Type B pancreatic cell (in vitro differentiated cells): Measurements from ENCODE around the gene ZFR. TPM values are rescaled to one million over a fixed set of nuclear protein-coding genes. Genes with fewer than 3 reads are reported as not detected.
A peak's percentile ranks its signal among the peaks of the same experiment; 100 is the strongest.

ENCODE experiments used
- DNase-seq: peaks from one replicate; pipeline ENCODE4 v3.0.0; 2021; ENCODE audit warnings: mixed read lengths; ENCODE audit not compliant: unreplicated experiment; ENCODE audit errors: extremely low spot score
- H3K27ac Mint-ChIP-seq: 2 replicates; pipeline ENCODE4 v1.8.0; 2021; ENCODE audit warnings: mild to moderate bottlenecking, mixed read lengths
- H3K27me3 Mint-ChIP-seq: 2 replicates; pipeline ENCODE4 v1.8.0; 2021; ENCODE audit warnings: mixed read lengths
- H3K36me3 Mint-ChIP-seq: 2 replicates; pipeline ENCODE4 v1.8.0; 2021; ENCODE audit warnings: mixed read lengths
- H3K4me1 Mint-ChIP-seq: one replicate; pipeline ENCODE4 v1.8.0; 2021; ENCODE audit warnings: mixed read lengths; ENCODE audit not compliant: unreplicated experiment
- H3K4me3 Mint-ChIP-seq: 2 replicates; pipeline ENCODE4 v1.8.0; 2021; ENCODE audit warnings: mild to moderate bottlenecking, mixed read lengths
- H3K9me3 Mint-ChIP-seq: 2 replicates; pipeline ENCODE4 v1.8.0; 2021; ENCODE audit warnings: mixed read lengths
- long read RNA-seq: library from polyadenylated mRNA; unstranded; transcript quantifications from one replicate; pipeline ENCODE4 v2.0.0, GENCODE V29; 2020
- total RNA-seq: library from RNA; stranded (reverse); gene quantifications from 2 replicates; pipeline ENCODE4 v1.2.1, GENCODE V29; 2021; ENCODE audit warnings: low replicate concordance
- TF ChIP-seq, protein P1 (sequence below): fragments of 200-600 bp; sonication (generic); conservative IDR thresholded peaks from 2 replicates; pipeline ENCODE4 v1.5.0; 2021; ENCODE audit warnings: antibody characterized with exemption, mild to moderate bottlenecking

ZFR gene
- total RNA-seq, result 56.7 and 67.1 TPM in 2 replicates
- long read RNA-seq, full-length matches to known transcripts, result 16 of 83 reads
- long read RNA-seq, partial matches to known transcripts, result 56 of 83 reads
- long read RNA-seq, other reads (novel, unspliced or antisense), result 11 of 83 reads

DNA sequence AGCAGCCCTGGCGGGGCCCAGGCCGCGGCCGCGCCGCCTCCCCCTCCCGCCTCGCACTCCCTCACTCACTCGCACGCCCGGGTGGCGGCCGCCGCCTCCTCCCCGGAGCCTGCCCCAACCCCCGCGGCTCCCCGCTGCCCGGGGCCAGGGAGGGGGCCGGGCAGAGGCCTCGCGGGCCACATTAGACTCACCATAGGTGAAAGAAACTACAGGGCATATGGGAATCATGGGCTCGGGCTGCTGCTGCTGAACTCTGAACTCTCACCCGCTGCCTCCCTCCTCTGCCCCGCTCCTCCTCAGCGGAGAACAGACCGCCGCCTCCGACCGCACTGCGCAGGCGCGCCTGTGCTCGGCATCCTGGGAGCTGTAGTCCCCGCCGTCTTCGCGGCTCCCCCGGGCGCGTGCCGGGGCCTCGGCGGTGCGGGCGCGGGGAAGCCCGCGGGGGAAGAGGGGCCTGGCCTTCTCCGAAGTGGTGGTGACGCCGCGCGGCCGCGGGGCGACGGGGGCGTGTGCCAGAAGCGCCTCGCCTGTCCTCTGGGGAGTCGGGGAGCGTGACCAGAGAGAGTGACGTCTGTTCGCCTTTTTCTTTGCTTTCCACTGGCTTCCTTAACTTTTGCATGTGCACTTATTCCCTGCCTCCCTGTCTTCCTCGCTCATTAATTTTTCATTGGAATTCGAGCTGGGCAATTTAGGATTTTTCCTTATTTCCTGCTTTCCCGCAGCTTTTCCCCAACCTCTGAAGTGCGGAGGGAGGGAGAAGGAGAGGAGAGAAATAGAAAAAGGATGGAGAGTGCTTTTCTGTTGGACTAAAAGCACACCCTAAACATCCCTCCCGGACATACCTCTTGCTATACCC lies at the start of gene ZFR:
ZFR (minus strand) TSS at position 310 of the 856 bp plus-strand sequence; CDS start at position 228, 82 bp downstream.
- Mint-ChIP-seq H3K27me3 (peaks cover 13% of the 10 kb centered on the region), H3K27ac (peak within 1 kb of the TSS; percentile 94), H3K4me1 (peaks cover 30% of the 10 kb centered on the region), H3K36me3 (peaks cover 11% of the 10 kb centered on the region), H3K9me3 (no peaks in the 10 kb centered on the region), H3K4me3 (peak within 1 kb of the TSS; percentile 95)
- DNase-seq, result peak; percentile 95
- TF ChIP-seq, protein P1, sequence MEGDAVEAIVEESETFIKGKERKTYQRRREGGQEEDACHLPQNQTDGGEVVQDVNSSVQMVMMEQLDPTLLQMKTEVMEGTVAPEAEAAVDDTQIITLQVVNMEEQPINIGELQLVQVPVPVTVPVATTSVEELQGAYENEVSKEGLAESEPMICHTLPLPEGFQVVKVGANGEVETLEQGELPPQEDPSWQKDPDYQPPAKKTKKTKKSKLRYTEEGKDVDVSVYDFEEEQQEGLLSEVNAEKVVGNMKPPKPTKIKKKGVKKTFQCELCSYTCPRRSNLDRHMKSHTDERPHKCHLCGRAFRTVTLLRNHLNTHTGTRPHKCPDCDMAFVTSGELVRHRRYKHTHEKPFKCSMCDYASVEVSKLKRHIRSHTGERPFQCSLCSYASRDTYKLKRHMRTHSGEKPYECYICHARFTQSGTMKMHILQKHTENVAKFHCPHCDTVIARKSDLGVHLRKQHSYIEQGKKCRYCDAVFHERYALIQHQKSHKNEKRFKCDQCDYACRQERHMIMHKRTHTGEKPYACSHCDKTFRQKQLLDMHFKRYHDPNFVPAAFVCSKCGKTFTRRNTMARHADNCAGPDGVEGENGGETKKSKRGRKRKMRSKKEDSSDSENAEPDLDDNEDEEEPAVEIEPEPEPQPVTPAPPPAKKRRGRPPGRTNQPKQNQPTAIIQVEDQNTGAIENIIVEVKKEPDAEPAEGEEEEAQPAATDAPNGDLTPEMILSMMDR, result no peak

DNA sequence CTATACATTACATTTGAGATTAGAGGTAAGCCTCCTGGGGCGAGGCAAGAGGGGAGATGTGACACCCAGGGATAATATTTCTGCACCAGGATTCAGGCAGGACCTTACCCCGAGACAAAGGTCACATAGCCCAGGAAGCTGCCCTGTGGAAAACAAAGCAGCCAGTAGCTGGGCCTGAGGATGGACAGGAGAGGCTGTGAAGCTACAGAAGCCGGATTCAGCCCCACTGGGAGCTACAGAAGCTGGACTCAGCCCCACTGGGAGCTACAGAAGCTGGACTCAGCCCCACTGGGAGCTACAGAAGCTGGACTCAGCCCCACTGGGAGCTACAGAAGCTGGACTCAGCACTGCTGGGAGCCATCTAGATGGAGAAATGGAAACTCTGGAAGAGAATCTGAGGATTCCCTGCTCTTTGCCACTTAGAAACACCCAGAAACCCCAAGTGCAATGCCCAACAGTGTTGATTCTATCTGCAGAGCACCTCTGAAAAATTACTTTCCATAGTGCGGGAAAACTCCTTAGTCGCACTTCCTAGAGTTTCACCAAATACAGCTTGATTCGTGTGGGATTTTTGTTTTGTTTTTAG lies 46.5 kb upstream of the ZFR start:
- no peak overlapping the region for H3K27ac Mint-ChIP-seq

DNA sequence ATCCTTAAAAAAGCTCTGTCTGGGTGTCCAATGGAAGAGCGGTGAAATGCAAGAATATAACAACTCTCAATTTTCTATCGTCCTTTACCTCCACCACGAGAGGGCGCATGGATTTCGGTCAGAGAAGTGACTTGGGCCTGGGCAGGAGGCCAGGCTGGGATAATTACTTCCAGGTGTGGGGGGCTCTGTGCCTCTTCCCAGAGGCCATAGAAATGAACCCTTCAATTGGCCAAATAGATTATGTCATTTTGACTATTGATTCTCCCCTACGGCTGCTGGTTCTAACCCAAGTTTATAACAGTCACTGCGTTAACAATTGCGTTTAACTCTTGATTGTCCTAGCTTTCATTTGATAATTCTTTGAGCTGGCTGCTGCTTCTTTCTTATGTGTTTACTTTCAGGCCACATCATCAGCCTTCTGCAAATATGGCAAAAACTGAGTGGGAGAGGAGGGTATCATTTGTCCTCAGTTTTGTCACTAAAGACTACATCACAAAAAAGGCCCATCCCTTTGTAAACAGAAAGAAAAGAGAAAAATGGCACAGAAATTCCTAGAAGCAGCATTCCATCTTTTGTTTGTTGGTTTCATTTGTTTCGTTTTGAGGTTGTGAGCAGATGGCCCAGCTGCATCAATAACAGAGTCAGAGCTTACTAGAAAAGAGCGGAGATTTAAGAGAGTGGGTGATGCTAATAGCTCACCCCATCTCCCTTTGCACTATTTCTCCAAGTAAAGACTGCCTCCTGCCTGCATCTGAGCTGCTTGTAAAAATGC lies 45.4 kb upstream of the ZFR start:
- peak overlapping the region; percentile 88 for H3K27ac Mint-ChIP-seq

More for the DNA sequence above, 46.5 kb upstream of the ZFR start:
- Mint-ChIP-seq H3K4me3 (no peak overlapping the region), H3K4me1 (peaks cover 16% of the 10 kb centered on the region), H3K9me3 (no peaks in the 10 kb centered on the region), H3K36me3 (no peaks in the 10 kb centered on the region), H3K27me3 (peaks cover 3% of the 10 kb centered on the region)
- TF ChIP-seq, protein P1, result no peak
- DNase-seq, result no peak

DNA sequence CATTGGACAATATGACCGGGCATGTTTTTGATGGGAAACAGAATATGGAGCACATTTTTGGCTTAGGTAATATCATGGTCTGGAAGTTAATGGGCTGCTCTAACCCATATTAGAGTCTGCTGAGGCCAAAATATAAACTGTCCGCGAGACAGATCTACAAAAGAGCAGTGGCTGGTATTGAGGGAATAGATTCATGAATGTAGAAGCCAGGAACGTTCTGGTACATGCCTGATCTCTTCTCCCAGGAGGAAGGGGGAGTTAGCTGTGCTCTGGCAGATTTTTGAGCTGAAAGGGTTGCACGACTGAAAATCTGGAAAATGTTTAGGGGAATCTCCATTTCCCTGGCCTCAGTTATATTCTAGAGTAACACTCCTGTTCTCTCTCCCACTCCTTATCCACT lies 42.9 kb upstream of the ZFR start:
- no peak overlapping the region for H3K4me3 Mint-ChIP-seq
- no peak overlapping the region for H3K27ac Mint-ChIP-seq
- H3K4me1 Mint-ChIP-seq, result peaks cover 14% of the 10 kb centered on the region

More for the DNA sequence above, 45.4 kb upstream of the ZFR start:
- peaks cover 14% of the 10 kb centered on the region for H3K4me1 Mint-ChIP-seq
- peak; percentile 84 for DNase-seq
- H3K27me3 Mint-ChIP-seq, result peaks cover 3% of the 10 kb centered on the region
- TF ChIP-seq, protein P1, result peak; percentile 87
- no peaks in the 10 kb centered on the region for H3K9me3 Mint-ChIP-seq
- peak overlapping the region; percentile 64 for H3K4me3 Mint-ChIP-seq
- no peaks in the 10 kb centered on the region for H3K36me3 Mint-ChIP-seq

DNA sequence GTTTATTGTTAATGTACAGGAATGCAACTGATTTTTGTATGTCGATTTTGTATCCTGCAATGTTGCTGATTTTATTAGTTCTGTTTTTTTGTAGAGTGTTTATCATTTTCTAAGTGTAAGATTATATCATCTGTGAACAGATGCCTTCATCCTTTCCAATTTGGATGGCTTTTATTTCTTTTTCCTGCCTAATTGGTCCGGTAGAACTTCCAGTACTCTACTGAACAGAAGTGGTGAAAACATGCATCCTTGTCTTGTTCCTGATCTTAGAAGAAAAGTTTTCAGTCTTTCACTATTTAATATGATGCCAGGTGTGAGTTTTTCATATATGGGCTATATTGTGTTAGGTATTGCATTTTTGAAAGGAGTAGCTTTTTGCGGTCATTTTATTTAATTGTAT lies 42.5 kb upstream of the ZFR start:
- no peak overlapping the region for H3K4me3 Mint-ChIP-seq
- peaks cover 14% of the 10 kb centered on the region for H3K4me1 Mint-ChIP-seq
- TF ChIP-seq, protein P1, result no peak
- no peaks in the 10 kb centered on the region for H3K9me3 Mint-ChIP-seq
- no peak overlapping the region for H3K27ac Mint-ChIP-seq
- no peaks in the 10 kb centered on the region for H3K27me3 Mint-ChIP-seq
- DNase-seq, result no peak
- no peaks in the 10 kb centered on the region for H3K36me3 Mint-ChIP-seq

More for the DNA sequence above, 42.9 kb upstream of the ZFR start:
- Mint-ChIP-seq H3K27me3 (peaks cover 3% of the 10 kb centered on the region), H3K36me3 (no peaks in the 10 kb centered on the region), H3K9me3 (no peaks in the 10 kb centered on the region)
- TF ChIP-seq, protein P1, result no peak
- DNase-seq, result no peak
